Measurements from ENCODE around the gene SPTBN1. TPM values are rescaled to one million over a fixed set of nuclear protein-coding genes. Genes with fewer than 3 reads are reported as not detected.

SPTBN1 gene
- total and polyA plus RNA-seq, 2 donors (not counting 3 experiments of a cell fraction or from before 2014, with no cell fraction given), result 63.3 to 320 TPM

DNA sequence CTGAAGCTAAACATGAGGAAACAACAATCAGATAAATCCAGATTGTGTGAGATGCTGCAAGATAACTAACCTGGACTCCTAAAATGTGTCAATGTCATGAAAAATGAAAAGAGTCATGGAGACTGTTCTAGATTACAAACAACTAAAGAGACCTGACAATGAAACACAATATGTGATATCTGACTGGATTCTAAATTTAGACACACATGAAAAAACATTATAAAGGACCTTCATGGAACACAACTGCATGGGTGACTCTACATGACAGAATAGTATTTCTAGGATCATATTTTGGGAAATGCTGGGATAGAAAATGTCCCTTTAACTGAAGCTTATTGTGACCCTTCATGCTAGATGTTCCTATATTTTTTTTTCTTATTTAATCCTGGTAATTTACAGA, 18.5 kb upstream of the SPTBN1 start:
- dilution Hi-C loops (cut with MboI; ENCODE audit: extremely low pct_ligation_motif_present, low sequenced_read_pairs) (no loop called here), intact Hi-C loops (cut with micrococcal nuclease) (no loop called here)
- Histone ChIP-seq H3K4me3 (replicated peaks in 1 of 3; ENCODE audit: insufficient read depth in 1 of 3, low read depth in 1 of 3, low read length in 3 of 3) (no peak overlapping the region), H3K9ac (replicated peaks; ENCODE audit: extremely low read depth, insufficient read depth, low read length) (no peak overlapping the region), H3K9me3 (replicated peaks; ENCODE audit: control insufficient read depth, insufficient read depth, low read length) (no peaks in the 10 kb centered on the region), H3K4me2 (ENCODE audit: insufficient read depth, low read length) (no peak overlapping the region), H4K20me1 (replicated peaks; ENCODE audit: control insufficient read depth, extremely low read depth, insufficient read depth, low read length) (no peaks in the 10 kb centered on the region), H3K9me1 (replicated peaks; ENCODE audit: control insufficient read depth, extremely low read depth, insufficient read depth, low read length) (no peaks in the 10 kb centered on the region), H3K36me3 (ENCODE audit: control insufficient read depth in 2 of 2, extremely low read depth in 1 of 2, insufficient read depth in 2 of 2, low read length in 2 of 2) (no peaks in the 10 kb centered on the region), H3K27me3 (ENCODE audit: control insufficient read depth in 2 of 2, insufficient read depth in 2 of 2, low read length in 2 of 2) (no peaks in the 10 kb centered on the region), H3K27ac (ENCODE audit: insufficient read depth, low read depth, low read length) (no peak overlapping the region), H3K79me2 (ENCODE audit: control insufficient read depth, insufficient read depth, low read length) (no peaks in the 10 kb centered on the region), H2AFZ (ENCODE audit: low read depth, low read length) (no peak overlapping the region), H3K4me1 (ENCODE audit: control insufficient read depth, extremely low read depth, insufficient read depth, low read length) (no peaks in the 10 kb centered on the region)
- TF ChIP-seq MAX (IDR thresholded peaks at IDR 0.05; ENCODE audit: insufficient read depth, insufficient read length) (no peak), MYC (IDR thresholded peaks at IDR 0.05; ENCODE audit: low read depth, low read length) (no peak), POLR2AphosphoS5 (IDR thresholded peaks at IDR 0.05; ENCODE audit: insufficient read depth, low read depth, low read length) (no peak), GATA2 (IDR thresholded peaks at IDR 0.05; ENCODE audit: insufficient read depth, insufficient read length, low read depth, low read length) (no peak), EZH2 (IDR thresholded peaks at IDR 0.05; ENCODE audit: borderline replicate concordance, low read depth, low read length, severe bottlenecking) (no peak), JUN (IDR thresholded peaks at IDR 0.05; ENCODE audit: borderline replicate concordance, insufficient read depth, insufficient read length, low read depth) (no peak), FOS (IDR thresholded peaks at IDR 0.05; ENCODE audit: borderline replicate concordance, insufficient read depth, low read length) (no peak), CTCF (IDR thresholded peaks at IDR 0.05; ENCODE audit: extremely low read depth in 1 of 2, insufficient read depth in 1 of 2, low read depth in 1 of 2, low read length in 2 of 2) (no peak), POLR2A (IDR thresholded peaks at IDR 0.05; ENCODE audit: low read depth, low read length) (no peak)
- no peak for FAIRE-seq
- BruUV-seq (replicated peaks), result no TSS peak
- no peak for DNase-seq (ENCODE audit: low read depth, low spot score)
- ChIA-PET POLR2A (no interaction called here), CTCF (no interaction called here)
